D341Med (cell line): ENCODE data around the gene NOP9.
A peak's percentile ranks its signal among the peaks of the same experiment; 100 is the strongest.
"Not testable (repeated sequence)": the region's sequence is repeated elsewhere in the genome, so short reads cannot be mapped to it uniquely, and the experiment has no call there.

Experiments used
- DNase-seq: peaks from one replicate; pipeline ENCODE4 v3.0.0; 2012; ENCODE audit warnings: low spot score

Gene NOP9

DNA sequence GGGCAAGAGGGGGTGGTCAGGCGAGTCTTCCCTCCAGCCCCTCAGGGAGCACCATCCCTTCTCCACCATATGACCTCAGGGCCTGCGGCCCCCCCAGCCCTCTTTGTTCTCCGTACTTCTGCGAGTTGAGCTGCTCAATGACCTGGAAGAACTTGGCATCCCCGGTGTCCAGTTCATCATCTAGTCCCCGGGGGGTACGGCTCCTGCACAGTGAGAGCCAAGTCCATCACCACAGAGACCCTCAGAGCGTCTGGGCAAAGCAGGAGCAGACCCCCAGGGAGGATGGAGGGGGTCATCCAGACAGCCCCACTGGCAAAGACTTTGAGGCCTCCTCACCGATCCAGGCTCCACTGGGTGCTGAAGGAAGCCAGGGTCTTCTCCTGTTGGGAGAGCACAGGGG, 26.3 kb downstream of the NOP9 start:
- DNase-seq = no peak

- no peak for DNase-seq
These were observed 27.7 kb downstream of the NOP9 start for GRCh38 chr14:24327303-24327702.

- not testable (repeated sequence) for DNase-seq
These were observed 28.3 kb downstream of the NOP9 start for GRCh38 chr14:24327914-24328313.

- DNase-seq = no peak
These were observed 29.5 kb downstream of the NOP9 start for GRCh38 chr14:24329073-24329663.

GRCh38 chr14:24329736-24330135, 30.1 kb downstream of the NOP9 start:
- DNase-seq = no peak

- no peak for DNase-seq
These were observed 31.5 kb downstream of the NOP9 start for GRCh38 chr14:24330973-24331674.

DNA sequence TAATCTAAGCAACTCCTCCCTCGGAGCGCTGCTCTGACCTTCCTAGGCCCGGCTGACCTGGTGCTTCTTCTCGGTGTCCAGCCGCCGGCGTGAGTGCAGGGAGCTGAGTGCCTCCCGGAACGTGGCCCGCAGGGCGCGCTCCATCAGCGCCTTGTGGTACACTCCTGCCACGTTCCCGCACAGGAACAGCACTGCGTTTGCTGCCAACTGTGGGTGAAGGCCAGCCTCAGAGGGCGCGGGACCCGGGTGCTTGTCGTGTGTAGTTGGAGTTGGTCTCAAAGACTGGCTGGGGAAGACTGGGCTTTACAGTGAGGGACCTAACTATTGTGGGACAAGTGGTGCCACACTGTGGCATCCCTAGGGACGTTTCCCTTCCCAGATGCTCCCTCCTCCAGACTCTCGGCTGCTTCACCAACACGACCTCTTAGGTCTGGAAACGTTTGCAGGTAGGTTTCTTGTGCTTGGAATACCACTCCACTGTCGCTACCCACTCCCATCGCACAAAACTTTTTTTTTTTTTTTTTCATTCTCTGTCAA, 32.1 kb downstream of the NOP9 start:
- DNase-seq = no peak

GRCh38 chr14:24332268-24332993, 32.8 kb downstream of the NOP9 start:
- DNase-seq = peak; percentile 84

- DNase-seq = no peak
These were observed 35.0 kb downstream of the NOP9 start, which contains the start of gene ADCY4 for GRCh38 chr14:24334431-24335291. ADCY4 (minus strand) TSS chr14:24335071; CDS start chr14:24334652, 419 bp downstream.

DNA sequence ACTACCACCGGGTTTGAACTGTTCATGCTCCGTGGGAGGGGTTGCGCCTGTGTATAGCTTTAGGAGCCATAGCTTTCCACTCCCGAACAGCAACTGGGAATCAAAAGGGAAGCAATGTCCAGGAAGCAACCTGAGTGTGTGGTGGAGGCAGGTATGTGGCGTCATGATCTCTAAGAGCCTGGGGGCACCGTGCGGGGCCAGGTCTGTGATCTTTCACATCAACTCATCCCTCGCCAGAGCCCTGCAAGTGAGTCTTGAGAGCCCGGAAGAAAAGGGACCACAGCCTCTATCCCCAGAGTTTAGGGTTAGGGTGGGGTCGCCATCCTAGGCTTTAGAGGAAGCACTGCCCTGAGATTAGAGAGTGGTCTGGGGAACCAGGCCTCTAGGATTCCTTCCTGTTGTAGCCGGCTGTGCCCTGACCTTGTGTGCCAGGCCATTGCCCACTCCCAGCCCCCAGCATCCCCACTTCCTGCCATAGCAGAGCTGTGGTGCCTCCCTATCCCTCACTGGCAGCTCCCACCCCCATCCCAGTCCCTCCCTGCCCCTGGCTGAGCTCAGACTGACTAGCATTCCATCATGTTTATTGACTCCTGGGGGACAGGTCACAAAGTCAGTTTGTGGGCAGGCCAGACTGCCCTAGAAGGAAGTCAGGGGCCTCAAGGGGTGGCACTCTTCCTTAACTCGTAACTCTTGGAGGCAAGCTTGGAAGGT, 36.0 kb downstream of the NOP9 start:
- no peak for DNase-seq

DNA sequence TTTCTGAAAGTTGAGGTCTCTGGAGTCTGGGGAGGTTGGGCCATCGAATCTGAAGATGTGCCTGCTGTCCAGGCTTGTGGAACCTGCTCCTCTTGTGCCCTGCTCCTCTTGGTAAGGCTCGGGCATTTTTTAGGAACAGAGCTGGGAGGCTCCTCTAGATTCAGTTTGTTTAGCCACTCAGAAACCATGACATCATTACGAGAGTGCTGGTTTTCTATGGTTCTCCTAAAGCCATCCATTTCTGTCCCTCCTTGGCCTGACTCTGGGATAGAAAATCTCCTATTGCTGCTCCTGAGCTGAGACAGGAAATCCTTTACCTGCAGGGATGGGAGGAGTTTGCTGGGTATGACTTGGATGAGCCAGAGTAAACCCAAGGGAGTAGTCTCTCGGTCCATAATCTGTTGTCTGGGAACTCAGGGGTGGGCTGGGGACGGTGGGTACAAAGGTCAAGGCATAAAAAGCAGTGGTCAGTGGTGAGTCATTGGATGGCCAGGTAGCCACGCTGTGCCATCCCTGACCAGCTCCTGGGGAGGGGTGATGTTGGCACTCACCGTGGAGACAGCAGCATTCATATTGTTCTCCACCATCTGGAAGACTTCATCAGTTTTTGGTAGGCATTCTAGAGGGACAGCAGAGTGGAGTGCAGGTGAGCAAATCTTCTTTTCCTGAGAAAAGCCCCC, 37.6 kb downstream of the NOP9 start:
- no peak for DNase-seq

DNA sequence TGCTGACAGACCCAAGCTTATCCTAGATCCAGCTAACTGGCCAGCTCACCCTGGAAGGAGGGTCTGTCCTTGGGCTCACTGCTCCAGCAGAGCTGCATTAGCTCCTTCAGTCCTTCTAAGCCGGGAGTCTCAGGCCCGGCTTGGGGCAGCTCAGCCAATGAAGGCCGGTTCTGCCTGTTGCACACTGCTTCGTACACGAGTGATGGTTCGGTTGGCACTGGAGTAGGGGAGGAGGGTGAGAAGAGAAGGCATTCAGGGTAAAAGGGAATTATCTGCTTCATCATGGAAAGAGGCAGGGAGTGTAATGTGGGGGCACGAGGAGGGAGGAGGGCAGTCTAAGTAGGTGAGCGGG, 38.1 kb downstream of the NOP9 start:
- no peak for DNase-seq

GRCh38 chr14:24338843-24339242, 39.2 kb downstream of the NOP9 start:
- no peak for DNase-seq

DNA sequence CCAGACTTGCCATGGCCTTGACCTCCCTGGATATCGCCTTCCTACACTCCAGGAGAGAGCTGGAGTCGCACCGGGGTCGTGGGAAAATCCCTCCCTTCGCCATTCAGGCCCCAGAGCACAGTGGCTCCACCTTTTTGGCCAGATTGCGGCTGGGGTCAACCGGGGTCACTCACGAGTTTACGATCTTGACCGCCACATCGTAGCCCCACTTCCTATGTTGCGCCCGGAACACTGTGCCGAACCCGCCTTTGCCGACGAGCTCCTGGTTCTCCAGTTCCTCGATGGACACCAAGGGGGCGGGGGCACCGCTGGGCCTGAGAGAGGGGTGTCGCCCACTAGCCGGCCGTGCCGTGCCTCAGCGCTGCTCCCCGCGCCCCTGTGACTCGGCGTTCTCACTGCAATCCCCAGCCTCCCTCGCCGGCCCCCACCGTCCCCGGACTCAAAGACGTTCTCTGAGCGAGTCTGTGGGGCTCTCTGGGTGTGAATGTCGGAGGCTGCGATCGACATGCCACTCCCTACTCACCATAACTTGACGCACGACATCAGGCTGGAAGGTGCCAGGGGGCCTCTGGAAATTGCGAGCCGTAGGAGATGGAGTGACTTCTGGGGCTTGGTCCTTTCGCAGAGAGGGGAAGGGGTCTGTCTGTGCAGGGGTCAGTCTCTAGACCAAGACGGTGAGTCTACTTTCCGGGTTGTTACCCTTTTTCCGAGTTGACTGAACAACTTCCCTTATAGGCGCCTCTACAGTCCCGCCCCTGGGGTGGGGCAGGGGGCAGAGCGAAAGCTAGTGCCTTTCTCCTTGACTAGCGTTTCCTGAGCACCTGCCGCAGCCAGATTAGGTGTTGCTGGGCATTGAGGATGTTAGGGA, 39.9 kb downstream of the NOP9 start, which contains the start of gene RIPK3:
Gene RIPK3, minus strand, starts transcription at position 708 of the 868 bp plus-strand sequence. Its CDS starts 165 bp downstream, at position 543.
- no peak for DNase-seq

DNA sequence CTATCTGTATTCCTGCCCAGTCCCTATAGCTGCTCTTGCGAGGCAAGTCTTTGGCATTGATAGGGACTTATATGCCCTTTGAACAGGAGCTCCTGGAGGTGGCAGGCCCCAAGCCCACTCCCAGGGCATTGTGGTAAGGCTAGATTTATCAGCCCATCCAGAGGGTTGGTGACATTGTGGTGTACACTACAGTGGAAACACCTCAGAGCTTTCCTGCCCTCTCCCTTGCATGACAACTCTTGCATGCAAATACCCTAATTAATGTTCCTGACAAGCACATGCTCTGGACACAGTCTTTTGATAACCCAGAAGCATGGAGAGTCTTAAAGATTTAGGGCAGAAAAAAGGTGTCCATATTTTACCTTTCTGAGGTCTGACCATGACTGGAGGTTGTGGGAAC, 41.0 kb downstream of the NOP9 start:
- no peak for DNase-seq

DNA sequence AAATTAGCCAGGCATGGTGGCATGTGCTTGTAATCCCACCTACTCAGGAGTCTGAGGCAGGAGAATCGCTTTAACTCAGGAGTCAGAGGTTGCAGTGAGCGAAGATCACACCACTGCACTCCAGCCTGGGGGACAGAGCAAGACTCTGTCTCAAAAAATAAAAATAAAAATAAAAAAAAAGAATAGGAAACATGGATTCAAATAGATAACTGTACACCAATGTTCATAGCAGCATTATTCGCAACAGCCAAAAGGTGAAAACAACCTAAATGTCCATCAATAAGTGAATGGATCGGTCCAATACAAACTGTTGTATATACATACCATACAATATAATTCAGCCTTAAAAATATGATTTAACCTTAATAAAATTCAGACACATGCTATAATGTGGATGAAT, 43.2 kb downstream of the NOP9 start:
- no peak for DNase-seq

GRCh38 chr14:24343795-24344660, 44.4 kb downstream of the NOP9 start:
- no peak for DNase-seq

DNA sequence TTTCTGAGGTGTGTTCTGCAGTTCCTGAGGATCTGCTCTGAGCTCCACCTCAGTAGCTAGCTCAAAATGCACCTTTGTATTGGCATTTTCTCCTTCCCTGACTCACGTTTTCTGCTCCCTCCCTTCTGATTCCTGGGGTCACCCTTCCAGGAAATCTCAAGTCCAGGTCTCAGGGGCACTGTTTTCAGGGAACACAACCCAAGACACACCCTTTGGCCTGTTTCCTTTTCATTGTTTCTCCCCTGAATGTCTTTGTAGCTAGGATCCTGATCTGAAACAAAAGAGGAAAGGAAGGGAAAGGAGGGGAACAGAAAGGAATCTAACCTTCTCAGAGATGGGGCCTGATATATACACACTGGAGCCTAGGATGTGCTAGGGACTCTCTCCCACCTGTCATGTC, 47.5 kb downstream of the NOP9 start:
- no peak for DNase-seq

DNA sequence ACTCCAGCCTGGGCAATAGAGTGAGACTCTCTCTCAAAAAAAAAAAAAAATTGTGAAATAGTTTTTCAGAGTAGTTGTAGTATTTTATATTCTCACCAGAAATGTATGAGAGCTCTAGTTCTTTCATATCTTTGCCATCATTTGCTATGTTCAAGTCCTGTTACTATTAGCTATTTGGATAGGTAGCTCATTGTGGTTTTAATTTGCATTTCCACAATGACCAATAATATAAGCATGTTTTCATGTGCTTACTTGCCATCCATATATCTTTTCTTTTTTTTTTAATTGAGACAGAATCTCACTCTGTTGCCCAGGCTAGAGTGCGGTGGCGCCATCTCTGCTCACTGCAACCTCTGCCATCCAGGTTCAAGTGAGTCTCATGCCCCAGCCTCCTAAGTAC, 48.5 kb downstream of the NOP9 start:
- no peak for DNase-seq
